Transverse colon (tissue), 4 donors: ENCODE measurements around the gene TEX11.

Source experiments
- CTCF ChIP-seq, 5 experiments: fragments of 200-600 bp in 3 of 5; fragments of 450-650 bp in 2 of 5; sonication (generic) in 3 of 5; IDR thresholded peaks; 1 replicate in 2 of 5; 2 replicates in 3 of 5; pipeline ENCODE4 v1.5.1; 2016 to 2017; ENCODE audit warnings: antibody characterized with exemption in 5 of 5, inconsistent platforms in 3 of 5, mild to moderate bottlenecking in 2 of 5, moderate library complexity in 1 of 5
- POLR2AphosphoS5 ChIP-seq, 3 donors: sonication (generic); formaldehyde crosslinking; IDR thresholded peaks; one replicate each; pipeline ENCODE4 v1.6.1; 2016; ENCODE audit warnings: antibody characterized with exemption in 3 of 3

GRCh38 chrX:70635669-70636068 lies 272.8 kb downstream of the TEX11 start:
- TF ChIP-seq CTCF (IDR thresholded peaks at IDR 0.05): no peak
- TF ChIP-seq POLR2AphosphoS5 (IDR thresholded peaks at IDR 0.05): no peak
